AG04450 (cell line): ENCODE results near the gene LRRFIP2. TPM values are rescaled to one million over a fixed set of nuclear protein-coding genes. Genes with fewer than 3 reads are reported as not detected.
"Not testable (repeated sequence)": the region's sequence is repeated elsewhere in the genome, so short reads cannot be mapped to it uniquely, and the experiment has no call there.

Experiments used
- CTCF ChIA-PET: fragments of 300-600, 350-600 bp; formaldehyde crosslinking; extraction: SDS; loops from one replicate; lab custom pipeline; 2022; ENCODE audit warnings: antibody characterized with exemption, inconsistent platforms; lab: Charles Lee
- POLR2A ChIA-PET: fragments of 350-600 bp; formaldehyde crosslinking; extraction: SDS; loops from one replicate; lab custom pipeline; 2021; ENCODE audit warnings: antibody characterized with exemption, inconsistent platforms; lab: Yijun Ruan, JAX
- DNase-seq: peaks from one replicate; pipeline ENCODE4 v3.0.0-alpha.2; 2011; ENCODE audit warnings: low read depth, low spot score
- H3K27ac ChIP-seq: one replicate; pipeline ENCODE4 v1.5.1; 2012; ENCODE audit warnings: low read depth, low read length, control low read depth
- H3K27me3 ChIP-seq: one replicate; pipeline ENCODE4 v1.6.0; 2012; ENCODE audit warnings: low read length; ENCODE audit not compliant: control insufficient read depth, insufficient read depth
- H3K4me3 ChIP-seq: 2 replicates; pipeline ENCODE4 v1.5.1; 2011; ENCODE audit warnings: mild to moderate bottlenecking, low read depth, low read length, control low read depth
- H3K9me3 ChIP-seq: 2 replicates; pipeline ENCODE4 v1.5.1; 2012; ENCODE audit warnings: low read length; ENCODE audit not compliant: control insufficient read depth, insufficient read depth
- polyA plus RNA-seq: library from polyadenylated mRNA; depleted of rRNA; stranded (reverse); fragments of >200 nt; gene quantifications from 2 replicates; pipeline ENCODE4 v1.2.3, GENCODE V29; 2011
- TF ChIP-seq, protein P1 (sequence below): IDR thresholded peaks from 2 replicates; pipeline ENCODE4 v1.5.1; 2011; ENCODE audit warnings: low read depth, low read length, control low read depth, inconsistent platforms

Gene LRRFIP2
- polyA plus RNA-seq, 1 experiment = 52.7 TPM

DNA sequence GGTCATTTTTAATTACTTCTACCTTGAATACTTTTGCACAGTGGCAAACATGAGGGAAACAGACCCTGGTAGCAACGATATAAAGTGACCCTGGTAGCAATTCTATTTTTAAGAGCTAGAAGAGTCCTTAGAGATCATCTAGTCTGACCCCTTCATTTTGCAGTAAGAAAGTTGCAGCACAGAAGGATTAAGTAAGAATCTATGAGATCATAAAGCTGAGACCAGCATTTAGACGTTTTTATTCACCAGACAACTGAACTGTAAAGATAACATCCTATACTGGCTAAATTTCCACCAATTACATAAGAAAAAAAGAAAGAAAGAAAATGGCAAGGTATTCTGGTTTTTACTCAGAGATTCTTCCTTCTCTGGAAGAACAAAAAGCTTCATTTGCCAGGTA, 49.9 kb downstream of the LRRFIP2 start:
- Histone ChIP-seq H3K9me3 (no peaks in the 10 kb centered on the region), H3K27me3 (no peaks in the 10 kb centered on the region), H3K4me3 (no peak overlapping the region), H3K27ac (no peak overlapping the region)
- ChIA-PET POLR2A (interaction anchor here (0.6 kb wide), 1 partner anchor 49 kb away, joined by 3 read pairs; no protein-coding TSS in a partner anchor), CTCF (no interaction called here)
- no peak for DNase-seq
- TF ChIP-seq, protein P1, sequence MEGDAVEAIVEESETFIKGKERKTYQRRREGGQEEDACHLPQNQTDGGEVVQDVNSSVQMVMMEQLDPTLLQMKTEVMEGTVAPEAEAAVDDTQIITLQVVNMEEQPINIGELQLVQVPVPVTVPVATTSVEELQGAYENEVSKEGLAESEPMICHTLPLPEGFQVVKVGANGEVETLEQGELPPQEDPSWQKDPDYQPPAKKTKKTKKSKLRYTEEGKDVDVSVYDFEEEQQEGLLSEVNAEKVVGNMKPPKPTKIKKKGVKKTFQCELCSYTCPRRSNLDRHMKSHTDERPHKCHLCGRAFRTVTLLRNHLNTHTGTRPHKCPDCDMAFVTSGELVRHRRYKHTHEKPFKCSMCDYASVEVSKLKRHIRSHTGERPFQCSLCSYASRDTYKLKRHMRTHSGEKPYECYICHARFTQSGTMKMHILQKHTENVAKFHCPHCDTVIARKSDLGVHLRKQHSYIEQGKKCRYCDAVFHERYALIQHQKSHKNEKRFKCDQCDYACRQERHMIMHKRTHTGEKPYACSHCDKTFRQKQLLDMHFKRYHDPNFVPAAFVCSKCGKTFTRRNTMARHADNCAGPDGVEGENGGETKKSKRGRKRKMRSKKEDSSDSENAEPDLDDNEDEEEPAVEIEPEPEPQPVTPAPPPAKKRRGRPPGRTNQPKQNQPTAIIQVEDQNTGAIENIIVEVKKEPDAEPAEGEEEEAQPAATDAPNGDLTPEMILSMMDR = no peak

DNA sequence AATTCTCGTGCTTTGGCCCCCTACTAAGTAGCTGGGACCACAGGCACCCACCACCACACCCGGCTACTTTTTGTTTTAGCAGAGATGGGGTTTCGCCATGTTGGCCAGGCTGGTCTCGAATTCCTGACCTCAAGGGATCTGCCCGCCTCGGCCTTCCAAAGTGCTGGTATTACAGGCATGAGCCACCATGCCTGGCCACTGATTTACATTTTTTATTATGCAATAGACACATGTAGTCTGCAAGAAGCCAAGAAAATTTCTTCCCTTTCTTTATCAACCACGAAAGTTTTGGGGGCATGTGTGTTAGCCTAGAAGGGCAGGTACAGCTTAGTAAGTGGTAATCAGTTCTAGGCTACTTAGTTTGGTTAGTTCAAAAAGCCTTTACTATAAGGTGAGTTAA, 51.1 kb downstream of the LRRFIP2 start:
- TF ChIP-seq, protein P1 = no peak
- ChIA-PET POLR2A (no interaction called here), CTCF (no interaction called here)
- Histone ChIP-seq H3K4me3 (no peak overlapping the region), H3K9me3 (no peaks in the 10 kb centered on the region), H3K27ac (no peak overlapping the region), H3K27me3 (no peaks in the 10 kb centered on the region)
- no peak for DNase-seq

DNA sequence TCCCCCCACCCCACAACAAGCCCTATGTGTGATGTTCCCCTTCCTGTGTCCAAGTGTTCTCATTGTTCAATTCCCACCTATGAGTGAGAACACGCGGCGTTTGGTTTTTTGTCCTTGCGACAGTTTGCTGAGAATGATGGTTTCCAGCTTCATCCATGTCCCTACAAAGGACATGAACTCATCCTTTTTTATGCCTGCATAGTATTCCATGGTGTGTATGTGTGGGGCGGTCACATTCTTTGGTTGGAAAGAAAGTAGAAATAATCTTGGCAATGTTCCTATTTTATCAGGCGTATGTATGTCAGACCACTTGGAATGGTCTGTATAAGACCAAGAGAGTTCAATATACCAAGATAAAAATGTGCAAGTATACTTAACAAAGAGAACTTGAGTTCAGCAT, 52.3 kb downstream of the LRRFIP2 start:
- CTCF ChIA-PET, H3K27me3 ChIP-seq, H3K4me3 ChIP-seq, H3K27ac ChIP-seq, POLR2A ChIA-PET, H3K9me3 ChIP-seq, DNase-seq: not testable (repeated sequence)

DNA sequence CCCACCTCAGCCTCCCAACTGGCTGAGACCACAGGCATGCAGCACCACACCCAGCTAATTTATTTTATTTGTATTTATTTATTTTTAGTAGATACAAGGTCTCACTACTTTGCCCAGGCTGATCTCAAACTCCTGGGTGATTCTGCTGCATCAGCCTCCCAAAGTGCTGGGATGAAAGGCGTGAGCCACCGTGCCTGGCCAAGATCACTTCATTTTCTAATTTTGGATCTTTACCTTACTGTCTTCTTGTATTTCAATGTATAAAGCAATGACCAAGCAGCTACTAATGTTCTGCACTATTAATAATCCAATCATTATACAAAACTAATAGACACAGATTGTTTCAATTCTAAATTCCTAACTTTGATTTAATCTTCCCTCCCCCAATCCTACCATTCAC, 56.2 kb downstream of the LRRFIP2 start:
- TF ChIP-seq, protein P1 = no peak
- H3K27me3 ChIP-seq = no peaks in the 10 kb centered on the region
- H3K9me3 ChIP-seq = no peaks in the 10 kb centered on the region
- no peak overlapping the region for H3K27ac ChIP-seq
- no peak for DNase-seq
- ChIA-PET POLR2A (no interaction called here), CTCF (interaction anchor here (1.0 kb wide), 1 partner anchor 10 kb away, joined by 4 read pairs; no protein-coding TSS in a partner anchor)
- H3K4me3 ChIP-seq = no peak overlapping the region

DNA sequence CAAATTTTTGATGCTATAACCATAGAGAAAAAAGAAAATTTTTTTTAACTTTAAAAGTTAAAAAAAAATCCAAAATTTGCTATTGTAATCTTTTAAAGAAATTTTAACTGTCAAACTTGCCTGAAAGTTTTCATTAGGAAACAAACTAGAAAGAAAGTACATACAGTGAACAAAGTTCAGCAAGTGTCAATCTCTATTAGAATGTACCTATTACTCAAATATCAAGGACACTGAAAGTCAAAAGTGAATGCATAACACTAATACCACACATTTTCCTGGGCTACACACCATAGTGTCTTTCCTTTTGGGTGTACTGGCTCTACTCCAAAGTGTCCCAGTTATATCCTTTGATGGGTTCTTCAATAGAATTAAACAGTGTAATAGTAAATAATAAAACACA, 56.8 kb downstream of the LRRFIP2 start:
- CTCF ChIA-PET = interaction anchor here (1.0 kb wide), 1 partner anchor 10 kb away, joined by 4 read pairs; no protein-coding TSS in a partner anchor
- POLR2A ChIA-PET = no interaction called here
- H3K27me3 ChIP-seq = no peaks in the 10 kb centered on the region
- DNase-seq = no peak
- TF ChIP-seq, protein P1 = no peak
- no peak overlapping the region for H3K4me3 ChIP-seq
- no peaks in the 10 kb centered on the region for H3K9me3 ChIP-seq
- H3K27ac ChIP-seq = no peak overlapping the region
